Adipose tissue (tissue), 3 donors: Measurements from ENCODE around the gene FLRT3. TPM values are rescaled to one million over a fixed set of nuclear protein-coding genes. Genes with fewer than 3 reads are reported as not detected.

Experiments
- H3K27ac ChIP-seq: one replicate; pipeline ENCODE4 v1.5.1; 2013; ENCODE audit warnings: low read depth, low read length
- WGBS, 3 donors: extraction: QIAGEN DNeasy Blood & Tissue Kit; methylation state at CpG; one replicate each; pipeline ENCODE4 v1.1.7; 2013; 5-methylcytosine and 5-hydroxymethylcytosine counted together
- polyA plus RNA-seq, 3 donors: library from polyadenylated mRNA; stranded (reverse); fragments of 200-250 nt; gene quantifications; one replicate each; pipeline ENCODE4 v1.2.3, GENCODE V29; 2013
- donor health status: healthy with polysubstance abuse.
- donor health status: Bipolar disorder and iron deficiency.
- donor health status: healthy.

The FLRT3 gene
- 1 to 10 TPM in 1 of 3 donors, under 1 TPM in 2; 0.54 to 1.0 (median 0.71) TPM for polyA plus RNA-seq

DNA sequence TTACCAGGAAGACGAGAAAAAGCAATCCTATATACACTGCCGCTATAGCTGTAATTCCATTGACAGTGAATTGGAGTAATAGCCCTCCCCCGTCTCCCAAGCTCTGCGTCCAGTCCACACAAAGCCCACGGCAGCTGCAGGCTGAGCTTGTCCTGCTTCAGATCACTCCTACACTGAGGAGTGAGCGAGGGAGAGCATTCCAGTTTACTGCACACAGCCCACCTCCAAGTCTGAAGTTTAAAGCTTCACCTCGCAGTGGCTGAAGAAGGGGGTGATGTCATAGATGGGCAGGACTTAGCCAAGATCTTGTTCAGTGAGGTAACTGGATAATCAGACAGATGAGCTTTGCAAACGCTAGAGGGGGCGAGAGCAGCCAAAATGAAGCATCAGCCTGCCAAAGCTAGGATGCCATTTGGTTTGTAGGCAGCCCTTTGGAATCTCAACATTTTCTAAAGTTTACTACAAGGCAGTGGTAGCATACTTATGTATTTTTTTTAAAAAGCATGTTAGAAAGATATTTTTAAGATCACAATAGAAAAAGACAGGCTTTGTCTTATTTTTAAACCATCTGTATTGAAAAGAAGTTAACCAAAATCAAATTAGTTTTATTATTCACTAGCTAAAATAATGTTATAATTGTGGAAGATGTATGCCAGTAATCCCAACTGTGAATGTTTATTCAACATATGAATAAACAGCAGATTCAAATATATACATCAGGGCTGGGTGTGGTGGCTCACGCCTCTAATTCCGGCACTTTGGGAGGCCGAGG, at the start of gene FLRT3:
Gene FLRT3, minus strand, starts transcription at position 213 of the 772 bp plus-strand sequence. CDS start 10,106 bp downstream, outside the sequence.
- 24 to 26% (median 25%) methylated on average over 12 of the region's 12 CpGs for WGBS, 3 donors
- H3K27ac ChIP-seq = no peak within 1 kb of the TSS

DNA sequence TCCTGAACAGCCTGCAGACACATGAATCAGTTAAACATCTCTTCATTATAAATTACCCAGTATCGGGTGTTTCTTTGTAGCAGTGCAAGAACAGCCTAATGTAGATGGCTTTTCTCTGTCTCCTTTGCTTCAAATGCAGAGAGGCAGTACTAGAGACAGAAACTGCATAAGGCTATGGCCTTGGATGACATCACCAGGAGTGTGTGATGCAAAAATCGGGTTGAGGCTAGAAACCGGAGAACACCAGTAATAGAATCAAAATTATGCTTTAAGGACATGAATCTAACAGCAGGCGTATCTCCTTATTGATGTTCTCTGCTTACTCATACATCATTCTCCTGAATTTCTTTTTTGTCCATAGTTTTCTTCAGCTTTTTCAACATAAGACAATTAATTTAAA, 49.3 kb upstream of the FLRT3 start:
- no peak overlapping the region for H3K27ac ChIP-seq
- WGBS, 3 donors = 92 to 96% (median 93%) methylated on average over 4 of the region's 4 CpGs

DNA sequence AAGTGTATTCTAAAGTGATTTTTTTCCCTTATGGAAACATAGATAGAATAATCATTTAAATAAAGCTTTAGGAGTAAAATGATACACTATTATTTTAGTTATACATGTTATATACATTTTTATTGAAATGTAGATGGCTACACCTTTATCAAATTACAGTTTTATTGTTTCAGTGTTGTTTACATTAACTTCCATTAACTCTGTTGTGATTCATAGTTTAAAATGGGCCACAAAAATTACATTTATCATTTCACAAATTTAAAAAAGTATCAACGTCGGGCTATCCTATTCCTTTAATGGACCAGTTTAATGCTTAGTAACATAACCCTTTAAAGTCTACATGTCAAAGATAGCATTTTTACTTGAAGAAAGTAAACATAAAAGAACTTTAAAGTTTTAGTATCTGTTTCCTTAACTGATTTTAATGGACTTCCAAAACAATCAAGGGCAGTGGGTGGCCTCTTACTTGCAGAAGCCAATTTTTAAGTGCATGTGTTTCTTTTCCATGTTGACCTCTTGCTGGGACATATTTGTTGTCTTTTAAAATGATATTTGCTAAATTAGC, 47.8 kb upstream of the FLRT3 start:
- no peak overlapping the region for H3K27ac ChIP-seq
- WGBS, 3 donors = 61 to 81% (median 75%) methylated on average over 2 of the region's 2 CpGs

DNA sequence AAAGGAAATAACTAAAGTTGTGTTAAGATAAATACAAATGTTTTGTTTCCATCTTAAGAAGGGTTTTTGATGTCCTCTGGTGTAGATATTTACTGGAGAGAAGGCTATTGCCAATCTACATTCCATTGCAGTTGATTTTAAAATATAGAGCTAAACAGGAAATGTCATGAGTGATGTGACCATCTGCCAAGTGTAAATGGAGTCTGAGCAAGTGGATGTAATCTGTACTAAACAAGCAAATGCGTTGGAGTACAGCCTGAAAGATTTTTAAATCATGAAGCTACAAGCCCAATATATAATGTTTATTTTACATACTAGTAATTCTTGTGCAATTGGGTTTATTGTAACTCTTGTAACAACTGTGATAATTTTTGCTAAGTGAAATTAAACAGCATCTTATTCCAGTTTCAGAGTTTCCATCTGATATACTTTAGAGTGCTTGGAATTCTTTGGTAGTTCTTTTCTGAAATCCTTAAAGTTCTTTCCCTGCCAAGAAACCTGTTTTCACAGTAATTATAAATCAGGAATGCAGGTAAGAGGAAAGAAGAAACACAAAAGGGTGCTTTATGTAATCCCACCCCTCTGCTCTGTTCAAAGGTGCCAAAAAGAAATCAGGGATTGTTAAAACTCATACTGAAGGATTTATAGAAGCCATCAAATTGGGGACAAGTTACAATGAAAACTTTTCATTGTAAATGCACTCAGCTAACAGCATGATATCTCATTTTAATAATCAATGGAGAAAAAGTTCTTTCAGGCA, 47.2 kb upstream of the FLRT3 start:
- H3K27ac ChIP-seq = no peak overlapping the region
- WGBS, 3 donors = 20 to 46% (median 27%) methylated on average over 1 of the region's 1 CpG

DNA sequence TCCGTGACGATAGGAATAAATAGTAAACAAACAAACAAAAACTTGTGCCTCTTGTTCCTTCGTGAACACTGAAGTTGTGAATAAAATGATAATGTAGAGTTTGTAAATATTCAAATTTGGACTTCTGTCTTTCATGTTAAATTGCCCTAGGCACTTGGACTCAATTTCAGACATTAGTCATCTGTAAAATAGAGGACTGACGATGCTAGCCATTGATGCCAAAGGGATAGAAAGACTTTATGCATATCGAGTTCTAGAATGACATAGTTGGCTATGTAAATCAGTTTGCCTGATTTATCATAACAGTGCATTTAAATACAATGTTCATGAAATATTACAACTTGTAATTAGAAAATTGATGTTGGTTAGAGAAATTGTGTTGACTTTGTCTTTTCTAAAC, 45.9 kb upstream of the FLRT3 start:
- no peak overlapping the region for H3K27ac ChIP-seq
- WGBS, 3 donors = 87 to 93% (median 87%) methylated on average over 5 of the region's 5 CpGs

DNA sequence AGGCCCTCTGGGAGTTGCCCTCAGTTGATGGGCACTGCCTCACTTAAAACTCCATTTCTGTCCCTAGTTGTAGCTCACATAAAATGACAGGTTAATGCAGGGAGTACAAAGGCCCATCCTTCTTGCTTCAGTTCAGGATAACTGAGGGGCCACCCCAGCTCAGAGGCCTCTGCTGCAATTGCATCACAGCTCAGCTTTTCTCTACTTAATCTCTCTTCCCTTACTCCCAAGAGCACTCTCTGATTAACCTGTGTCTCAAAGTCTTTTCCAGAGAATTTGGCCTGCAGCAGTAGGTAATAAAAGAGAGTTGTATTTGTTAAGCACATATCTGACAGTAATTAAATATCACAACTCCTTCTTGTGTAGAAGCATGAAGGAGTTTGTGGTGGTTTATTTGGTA, 40.9 kb upstream of the FLRT3 start:
- H3K27ac ChIP-seq = no peak overlapping the region

DNA sequence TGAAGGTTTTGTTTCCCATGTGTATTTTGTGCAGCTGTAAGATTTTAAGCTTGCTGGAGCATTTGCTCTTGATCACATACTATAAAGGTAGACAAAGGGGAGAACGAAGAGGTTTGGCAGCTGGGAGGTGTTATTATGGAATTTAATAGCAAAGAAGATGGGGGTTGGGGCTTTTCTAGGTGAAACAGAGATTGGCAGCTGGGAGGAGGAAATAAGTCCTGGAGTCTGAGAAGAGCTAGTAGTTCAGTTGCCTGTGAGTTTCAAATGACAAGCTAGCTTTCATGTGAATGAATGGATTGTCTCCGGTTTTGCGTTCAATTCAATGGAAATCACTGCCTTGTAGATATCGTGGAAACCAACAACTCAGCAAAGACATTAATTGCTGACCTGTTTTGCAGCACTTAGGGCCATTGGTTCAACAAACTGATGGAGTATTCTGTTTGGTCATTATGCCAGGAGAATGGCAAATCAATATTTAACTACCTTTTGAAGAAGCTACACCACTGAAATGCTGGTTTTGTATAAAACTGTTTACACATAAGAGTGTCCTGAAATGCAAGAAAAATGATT, 38.1 kb upstream of the FLRT3 start:
- no peak overlapping the region for H3K27ac ChIP-seq
- WGBS, 3 donors = 52 to 72% (median 67%) methylated on average over 4 of the region's 4 CpGs

DNA sequence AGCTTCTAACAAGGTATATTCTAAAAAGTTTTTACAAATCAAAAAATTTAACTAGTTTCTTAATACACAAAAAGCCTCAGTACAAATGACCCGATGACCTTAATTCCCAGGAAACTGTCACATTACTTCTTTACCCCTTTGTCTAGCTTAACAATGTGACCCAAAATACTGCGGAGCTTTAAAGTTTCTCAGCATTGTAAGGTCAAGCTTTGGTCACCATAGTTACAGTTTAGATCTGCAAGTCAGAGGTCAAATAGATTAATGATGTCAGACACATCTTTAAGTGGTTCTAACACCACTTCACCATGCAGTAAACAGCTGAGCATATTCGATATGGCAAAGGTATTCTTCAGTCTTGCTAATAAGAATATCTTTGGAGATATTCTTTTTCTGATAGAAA, 36.8 kb upstream of the FLRT3 start:
- 53 to 65% (median 59%) methylated on average over 3 of the region's 3 CpGs for WGBS, 3 donors

DNA sequence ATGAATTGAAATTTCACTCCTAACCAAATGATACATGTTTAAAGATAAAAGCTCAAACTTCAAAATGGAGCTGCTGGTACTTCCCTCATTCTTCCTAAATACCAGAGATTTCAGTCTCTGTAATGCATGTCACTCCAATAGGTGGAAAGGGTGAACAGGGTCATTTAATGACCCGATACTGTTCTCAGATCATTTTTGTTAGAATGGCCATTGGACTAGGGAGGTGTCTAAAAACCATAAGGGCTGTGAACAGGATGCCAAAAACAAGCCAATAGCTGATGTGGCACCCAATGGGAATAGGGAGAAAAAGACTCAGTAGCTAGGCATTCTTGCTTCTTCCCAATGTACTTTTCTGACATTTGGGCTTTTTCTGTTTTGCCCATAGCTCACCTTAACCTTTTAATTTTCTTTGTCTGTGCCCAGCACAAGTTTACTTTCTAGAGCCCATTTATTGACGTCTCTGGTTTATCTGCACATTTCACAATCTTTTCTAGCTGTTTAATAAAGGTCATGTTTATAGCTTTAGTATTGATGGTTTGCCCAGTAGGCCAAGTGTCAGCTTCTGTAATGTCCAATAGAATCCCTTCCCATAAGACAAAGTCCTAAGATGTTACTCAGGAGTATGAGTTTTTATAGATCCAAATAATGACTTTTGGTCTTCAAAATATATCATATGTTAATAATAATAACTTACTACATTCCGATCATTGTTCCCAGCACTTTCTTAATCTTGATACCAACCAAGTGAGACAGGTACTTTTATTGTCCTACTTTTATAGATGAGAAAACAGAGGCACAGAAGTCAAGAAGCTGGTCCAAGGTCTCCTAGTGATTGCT, 24.3 kb upstream of the FLRT3 start:
- no peak overlapping the region for H3K27ac ChIP-seq
- WGBS, 3 donors = 70 to 90% (median 86%) methylated on average over 3 of the region's 3 CpGs

More for the DNA sequence above, 36.8 kb upstream of the FLRT3 start:
- no peak overlapping the region for H3K27ac ChIP-seq

DNA sequence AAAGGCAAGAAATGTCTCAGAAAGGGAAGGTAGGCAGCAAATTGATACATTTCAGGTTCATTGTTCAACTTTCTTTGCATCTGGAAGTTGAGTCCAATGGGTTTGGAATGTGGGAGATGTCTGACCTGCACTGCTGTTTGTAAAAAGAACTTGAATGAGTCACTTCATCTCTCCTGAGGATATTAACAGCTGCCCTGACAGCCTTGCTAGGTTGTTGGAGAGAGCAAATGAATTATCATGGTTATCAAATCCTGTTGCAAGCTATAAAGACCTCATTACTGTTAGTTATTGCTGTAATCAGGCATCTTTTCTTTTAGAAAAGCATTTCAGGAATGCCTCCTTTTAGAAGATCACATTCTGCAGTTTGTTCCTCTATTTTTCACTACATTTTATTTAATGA, 23.0 kb upstream of the FLRT3 start:
- H3K27ac ChIP-seq = no peak overlapping the region

DNA sequence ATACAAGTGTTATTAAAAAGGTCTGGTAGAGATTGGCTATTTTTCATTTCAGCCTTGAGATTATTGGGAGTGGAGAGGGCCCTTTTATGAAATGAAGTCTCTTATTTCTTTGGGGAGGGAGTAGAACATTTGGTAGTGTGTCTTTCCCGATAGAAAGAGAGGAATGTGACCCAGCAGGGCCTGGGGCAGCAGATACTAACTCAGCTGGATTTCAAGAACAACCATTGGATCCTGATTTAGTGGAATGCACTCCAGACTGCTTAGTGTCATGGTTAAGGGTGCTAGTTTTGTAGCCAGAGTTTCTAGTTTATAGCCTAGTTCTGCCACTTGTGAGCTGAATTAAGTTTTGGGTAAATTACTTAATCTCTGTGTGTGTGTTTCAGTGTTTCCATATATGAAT, 18.4 kb upstream of the FLRT3 start:
- H3K27ac ChIP-seq = no peak overlapping the region
- 48 to 56% (median 50%) methylated on average over 1 of the region's 1 CpG for WGBS, 3 donors

DNA sequence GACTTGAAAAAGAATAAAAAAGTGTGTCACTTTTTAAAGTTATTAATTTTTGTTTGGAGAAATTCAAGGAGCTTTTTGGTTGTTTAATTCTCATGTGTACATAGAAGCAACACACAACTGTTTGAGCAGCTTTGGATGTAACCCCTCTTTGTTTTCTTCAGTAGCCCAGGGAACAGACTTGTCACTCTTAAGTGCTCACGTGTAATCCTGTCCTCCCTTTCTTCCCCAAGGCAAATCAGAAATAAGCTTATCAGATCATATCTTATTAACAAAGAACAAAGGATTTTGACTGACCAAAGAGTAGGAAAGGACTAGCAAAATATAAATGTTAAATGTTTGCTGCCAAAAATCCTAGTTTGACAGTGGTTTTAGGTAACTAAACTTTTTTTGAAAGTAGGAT, 7.3 kb upstream of the FLRT3 start:
- H3K27ac ChIP-seq = no peak overlapping the region
- 29 to 69% (median 57%) methylated on average over 1 of the region's 1 CpG for WGBS, 3 donors

DNA sequence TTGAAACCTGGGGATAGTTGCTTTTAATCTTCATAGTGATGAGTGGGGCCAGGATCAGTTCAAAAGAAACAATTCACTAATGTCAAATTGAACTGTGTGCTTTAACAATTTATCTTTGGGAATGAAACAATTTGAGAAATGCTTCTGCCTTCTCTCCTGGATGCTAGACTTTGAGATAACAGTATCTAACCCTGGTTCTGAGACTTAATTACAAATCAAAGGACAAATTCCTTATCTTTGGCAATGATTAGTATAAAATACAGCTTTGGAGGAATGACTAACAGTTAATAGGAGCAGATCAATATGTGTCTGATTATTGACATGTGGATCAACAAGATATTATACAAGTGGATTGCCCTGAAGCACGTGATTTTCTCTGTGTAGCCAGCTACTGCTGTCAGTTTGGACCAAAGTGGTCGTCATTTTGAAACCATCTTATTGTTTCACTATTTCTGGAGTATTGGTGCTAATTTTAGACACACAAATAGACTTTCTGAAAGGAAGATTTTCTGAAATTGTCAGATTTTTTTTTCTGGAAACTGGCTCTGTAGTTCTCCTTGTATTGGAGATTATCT, 6.2 kb upstream of the FLRT3 start:
- no peak overlapping the region for H3K27ac ChIP-seq
- WGBS, 3 donors = 40 to 80% (median 74%) methylated on average over 2 of the region's 2 CpGs

DNA sequence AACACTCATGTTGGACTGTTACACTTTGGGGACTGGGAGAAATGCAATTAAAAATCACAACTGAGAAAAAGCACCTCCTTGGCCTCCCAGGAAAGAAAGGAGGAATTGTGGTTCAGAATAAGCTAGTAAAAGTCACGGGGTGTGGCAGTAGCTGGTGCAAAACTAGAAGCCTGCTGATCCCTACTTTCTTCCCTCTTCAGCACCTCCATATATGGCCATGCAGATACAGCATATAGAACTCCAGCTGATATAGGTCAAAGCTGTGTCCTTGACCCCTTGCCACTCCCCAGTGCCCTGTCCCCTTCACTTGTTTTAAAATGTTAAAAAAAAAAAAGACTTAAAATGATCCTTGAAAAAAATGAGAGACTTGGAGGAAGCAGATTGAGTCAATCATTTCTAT, 5.5 kb upstream of the FLRT3 start:
- no peak overlapping the region for H3K27ac ChIP-seq
- 70 to 89% (median 84%) methylated on average over 1 of the region's 1 CpG for WGBS, 3 donors

DNA sequence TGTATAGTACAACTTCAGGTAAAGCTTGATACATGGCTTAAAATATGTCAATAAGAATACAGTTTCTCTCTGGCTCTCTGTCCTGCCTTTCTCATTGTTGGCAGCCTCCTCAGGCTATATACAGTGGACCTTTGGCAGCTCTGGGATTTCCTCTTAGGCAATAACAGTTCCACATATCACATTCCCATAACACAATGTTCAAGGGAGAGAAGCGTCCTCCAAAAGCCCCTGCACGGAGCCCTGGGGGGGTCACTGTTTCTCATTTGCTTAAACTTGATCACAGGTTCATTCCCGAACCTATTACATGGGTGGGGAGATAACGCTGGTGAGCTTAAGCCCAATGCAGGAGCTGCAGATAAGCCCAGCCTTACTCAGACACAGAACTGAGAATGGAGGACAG, 4.4 kb upstream of the FLRT3 start:
- no peak overlapping the region for H3K27ac ChIP-seq
- 44 to 63% (median 58%) methylated on average over 4 of the region's 4 CpGs for WGBS, 3 donors

DNA sequence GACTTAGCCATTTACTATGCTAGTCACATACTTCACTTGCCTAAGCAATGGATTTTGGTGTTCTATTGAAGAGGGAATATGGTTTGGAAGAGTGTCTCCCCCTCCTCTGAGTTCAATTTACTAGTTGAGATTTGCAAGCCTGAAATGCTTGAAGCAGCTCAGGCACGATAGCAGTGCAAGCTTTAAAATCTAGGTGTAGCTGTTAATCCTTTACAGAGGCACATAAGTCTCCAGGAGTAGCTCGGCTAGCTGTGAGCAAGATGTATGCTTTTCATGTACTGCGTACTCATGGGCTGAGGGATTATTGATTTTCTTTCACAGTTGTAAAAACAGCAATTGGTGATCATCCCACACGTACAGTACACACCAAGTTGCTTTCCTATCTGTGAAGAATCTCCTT, 726 bp downstream of the FLRT3 start:
- 17 to 40% (median 35%) methylated on average over 4 of the region's 4 CpGs for WGBS, 3 donors
- H3K27ac ChIP-seq = no peak overlapping the region

DNA sequence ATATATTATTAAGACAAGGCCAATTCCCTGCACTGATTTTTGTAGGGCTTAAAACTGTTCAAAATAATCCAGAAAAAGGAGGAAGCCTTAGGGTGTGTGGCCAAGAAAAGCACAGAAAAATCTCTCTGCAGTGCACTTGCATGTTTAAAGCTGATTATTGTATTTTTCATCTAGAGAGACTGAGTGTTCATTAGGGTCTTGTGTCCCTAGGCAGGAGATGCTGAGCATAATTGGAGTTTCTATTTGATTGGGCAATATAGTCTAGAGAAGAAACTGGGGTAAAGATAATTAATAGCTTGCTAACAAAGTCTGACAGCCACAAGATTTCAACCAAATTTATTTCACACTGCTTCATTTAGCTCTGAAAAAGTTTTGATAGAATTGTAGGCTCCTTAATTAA, 2.4 kb downstream of the FLRT3 start:
- H3K27ac ChIP-seq = no peak overlapping the region

DNA sequence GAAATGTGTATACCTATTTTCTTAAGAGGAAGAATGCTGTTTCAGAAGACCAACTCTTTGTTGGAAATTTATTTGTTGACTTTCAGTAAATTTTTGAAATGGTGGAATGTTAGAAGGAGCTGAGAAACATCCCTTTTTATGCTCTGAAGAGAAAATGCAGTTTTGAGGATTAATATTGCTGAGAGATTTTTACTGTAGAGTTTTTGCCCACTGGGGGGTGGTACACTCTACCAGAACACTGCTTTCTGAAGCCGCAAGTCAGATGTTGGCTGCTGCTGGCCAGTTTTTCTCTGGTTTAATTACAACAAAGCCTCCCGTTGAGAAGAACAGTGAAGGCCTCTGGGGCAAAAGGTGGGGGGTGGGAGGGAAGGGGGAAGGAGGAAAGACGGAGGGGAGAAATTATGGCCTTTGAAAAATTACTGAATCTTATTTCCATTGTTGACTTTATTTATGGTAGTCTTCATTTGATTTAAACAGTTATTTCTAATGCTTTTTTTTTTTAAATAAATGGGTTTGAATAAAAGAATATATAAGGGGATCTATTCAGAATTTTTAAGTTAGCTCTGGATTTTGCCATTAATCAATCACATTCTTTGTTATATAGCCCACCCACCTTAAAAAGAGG, 3.0 kb downstream of the FLRT3 start:
- no peak overlapping the region for H3K27ac ChIP-seq
- WGBS, 3 donors = 13 to 28% (median 20%) methylated on average over 3 of the region's 3 CpGs
